ENCODE measurements around the gene SURF6. TPM values are rescaled to one million over a fixed set of nuclear protein-coding genes. Genes with fewer than 3 reads are reported as not detected.

SURF6 gene
- total and polyA plus RNA-seq, 7 donors: 13.9 to 43.1 (median 20.1) TPM

DNA sequence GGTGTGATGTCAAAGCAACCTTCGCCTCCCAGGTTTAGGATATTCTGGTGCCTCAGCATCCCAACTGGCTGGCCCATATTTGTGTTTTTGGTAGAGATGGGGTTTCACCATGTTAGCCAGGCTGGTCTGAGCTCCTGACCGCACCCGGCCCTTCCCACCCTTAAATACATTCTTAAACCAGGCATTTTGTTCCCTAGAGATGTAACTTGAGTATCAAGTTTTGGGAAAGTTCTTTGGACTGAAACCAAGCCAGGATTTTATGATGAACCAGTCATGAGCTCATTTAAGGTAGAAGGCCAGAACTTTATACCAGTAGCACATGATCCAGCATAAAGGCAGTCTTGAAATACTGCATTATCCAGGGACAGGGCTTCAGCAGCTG lies 15.5 kb upstream of the SURF6 start:
- no peaks in the 10 kb centered on the region for H3K27me3 ChIP-seq
- no peak overlapping the region for H3K4me3 ChIP-seq
- TF ChIP-seq, protein P1, sequence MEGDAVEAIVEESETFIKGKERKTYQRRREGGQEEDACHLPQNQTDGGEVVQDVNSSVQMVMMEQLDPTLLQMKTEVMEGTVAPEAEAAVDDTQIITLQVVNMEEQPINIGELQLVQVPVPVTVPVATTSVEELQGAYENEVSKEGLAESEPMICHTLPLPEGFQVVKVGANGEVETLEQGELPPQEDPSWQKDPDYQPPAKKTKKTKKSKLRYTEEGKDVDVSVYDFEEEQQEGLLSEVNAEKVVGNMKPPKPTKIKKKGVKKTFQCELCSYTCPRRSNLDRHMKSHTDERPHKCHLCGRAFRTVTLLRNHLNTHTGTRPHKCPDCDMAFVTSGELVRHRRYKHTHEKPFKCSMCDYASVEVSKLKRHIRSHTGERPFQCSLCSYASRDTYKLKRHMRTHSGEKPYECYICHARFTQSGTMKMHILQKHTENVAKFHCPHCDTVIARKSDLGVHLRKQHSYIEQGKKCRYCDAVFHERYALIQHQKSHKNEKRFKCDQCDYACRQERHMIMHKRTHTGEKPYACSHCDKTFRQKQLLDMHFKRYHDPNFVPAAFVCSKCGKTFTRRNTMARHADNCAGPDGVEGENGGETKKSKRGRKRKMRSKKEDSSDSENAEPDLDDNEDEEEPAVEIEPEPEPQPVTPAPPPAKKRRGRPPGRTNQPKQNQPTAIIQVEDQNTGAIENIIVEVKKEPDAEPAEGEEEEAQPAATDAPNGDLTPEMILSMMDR (IDR thresholded peaks at IDR 0.05): no peak
- TF ChIP-seq EP300 (IDR thresholded peaks at IDR 0.05): no peak
- no peak for TF ChIP-seq POLR2A (IDR thresholded peaks at IDR 0.05)
- no peak for TF ChIP-seq POLR2AphosphoS5 (IDR thresholded peaks at IDR 0.05)
- intact Hi-C loops (cut with DNase I): no loop called here
- H3K36me3 ChIP-seq: peaks cover 20 to 51% (median 36%) of the 10 kb centered on the region in 4 donors
- no peak overlapping the region for H3K27ac ChIP-seq
- no peak for DNase-seq
- 91 to 94% methylated on average over 3 of the region's 3 CpGs for WGBS, 2 donors
- H3K9me3 ChIP-seq: no peaks in the 10 kb centered on the region
- peaks cover 0 to 39% (median 33%) of the 10 kb centered on the region in 4 donors for H3K4me1 ChIP-seq

DNA sequence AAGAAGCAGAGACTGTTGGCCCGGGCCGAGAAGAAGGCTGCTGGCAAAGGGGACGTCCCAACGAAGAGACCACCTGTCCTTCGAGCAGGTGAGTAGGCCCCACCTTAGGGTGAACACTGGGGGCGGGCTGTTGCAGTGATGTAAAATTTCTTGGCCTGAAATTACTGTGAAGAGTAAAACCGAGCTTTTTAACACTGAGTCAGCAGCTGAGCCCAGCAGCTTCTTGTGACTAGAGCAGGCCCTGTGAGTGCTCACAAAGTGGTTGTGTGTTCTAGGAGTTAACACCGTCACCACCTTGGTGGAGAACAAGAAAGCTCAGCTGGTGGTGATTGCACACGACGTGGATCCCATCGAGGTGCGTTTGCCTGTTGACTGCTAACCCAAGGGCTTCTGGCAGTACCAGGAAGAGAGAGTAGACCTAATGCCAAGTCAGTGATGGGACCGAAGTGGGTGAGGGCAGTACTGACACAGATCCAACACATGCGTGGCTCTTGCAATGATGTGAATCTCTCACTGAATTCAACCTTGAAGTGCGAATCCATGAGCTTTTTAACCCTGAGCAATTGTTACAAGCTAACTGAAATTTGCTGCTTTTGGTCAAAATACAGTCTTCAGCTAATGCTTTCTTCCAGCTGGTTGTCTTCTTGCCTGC lies 14.1 kb upstream of the SURF6 start:
- Histone ChIP-seq H3K9me3 (no peaks in the 10 kb centered on the region), H3K36me3 (peaks cover 20 to 59% (median 41%) of the 10 kb centered on the region in 4 donors), H3K4me3 (no peak overlapping the region), H3K27ac (no peak overlapping the region), H3K4me1 (peaks cover 0 to 37% (median 33%) of the 10 kb centered on the region in 4 donors), H3K27me3 (no peaks in the 10 kb centered on the region)
- intact Hi-C loops (cut with DNase I): loop anchor here (5.0 kb wide), 1 partner anchor 112 kb away; no protein-coding TSS in a partner anchor
- TF ChIP-seq POLR2A (IDR thresholded peaks at IDR 0.05) (no peak), EP300 (IDR thresholded peaks at IDR 0.05) (no peak)
- 82 to 87% methylated on average over 15 of the region's 15 CpGs for WGBS, 2 donors
- DNase-seq: no peak

DNA sequence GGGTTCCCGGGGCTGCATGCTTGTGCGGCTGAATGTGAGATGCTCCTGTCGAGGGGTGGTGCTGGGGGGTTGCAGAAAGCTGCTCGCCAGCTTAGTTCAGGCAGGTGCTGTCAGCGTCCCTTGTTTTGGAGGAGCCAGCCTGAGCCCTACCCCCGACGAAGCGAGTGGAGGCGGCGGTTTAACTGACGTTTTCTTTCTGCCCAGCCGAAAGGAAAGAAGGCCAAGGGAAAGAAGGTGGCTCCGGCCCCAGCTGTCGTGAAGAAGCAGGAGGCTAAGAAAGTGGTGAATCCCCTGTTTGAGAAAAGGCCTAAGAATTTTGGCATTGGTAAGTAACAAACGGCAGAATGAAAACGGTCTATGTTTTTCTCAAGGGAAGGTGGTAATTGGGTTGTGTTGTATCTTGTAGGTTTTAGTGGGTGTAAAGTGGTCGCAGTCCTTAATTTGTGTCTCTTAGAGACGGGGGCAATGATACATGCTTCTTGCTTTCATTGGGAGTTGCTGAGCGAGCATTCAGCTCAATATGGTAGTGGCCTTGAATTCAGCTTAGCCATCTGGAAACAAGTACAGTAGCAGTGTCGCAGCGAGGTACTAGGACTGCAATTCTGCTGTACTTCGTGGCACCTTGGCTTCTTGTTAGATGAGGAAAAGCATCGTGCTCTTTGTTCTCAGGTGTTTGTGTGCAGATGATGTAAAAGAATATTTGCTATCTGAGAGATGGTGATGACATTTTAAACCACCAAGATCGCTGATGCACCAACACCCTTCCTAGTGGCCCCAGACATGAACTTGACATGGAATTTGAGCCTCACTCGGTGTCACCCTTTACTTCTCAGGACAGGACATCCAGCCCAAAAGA lies 13.0 kb upstream of the SURF6 start:
- 9 to 19% methylated on average over 25 of the region's 25 CpGs for WGBS, 2 donors
- H3K27me3 ChIP-seq: no peaks in the 10 kb centered on the region
- no peak for DNase-seq
- H3K4me1 ChIP-seq: peaks cover 0 to 31% (median 27%) of the 10 kb centered on the region in 4 donors
- intact Hi-C loops (cut with DNase I): loop anchor here (1.0 to 5.0 kb wide), 2 partner anchors 27 to 113 kb away; partner anchors contain the start of genes STKLD1 and SURF4
- H3K4me3 ChIP-seq: peak overlapping the region; percentile 78 to 96 (median 88)
- H3K27ac ChIP-seq: peak overlapping the region; percentile 90 to 93 (median 92)
- peaks cover 28 to 69% (median 48%) of the 10 kb centered on the region in 4 donors for H3K36me3 ChIP-seq
- H3K9me3 ChIP-seq: no peaks in the 10 kb centered on the region
- TF ChIP-seq, protein P1 (IDR thresholded peaks at IDR 0.05): no peak
- TF ChIP-seq POLR2A (IDR thresholded peaks at IDR 0.05): no peak
- no peak for TF ChIP-seq POLR2AphosphoS5 (IDR thresholded peaks at IDR 0.05)
- no peak for TF ChIP-seq EP300 (IDR thresholded peaks at IDR 0.05)

DNA sequence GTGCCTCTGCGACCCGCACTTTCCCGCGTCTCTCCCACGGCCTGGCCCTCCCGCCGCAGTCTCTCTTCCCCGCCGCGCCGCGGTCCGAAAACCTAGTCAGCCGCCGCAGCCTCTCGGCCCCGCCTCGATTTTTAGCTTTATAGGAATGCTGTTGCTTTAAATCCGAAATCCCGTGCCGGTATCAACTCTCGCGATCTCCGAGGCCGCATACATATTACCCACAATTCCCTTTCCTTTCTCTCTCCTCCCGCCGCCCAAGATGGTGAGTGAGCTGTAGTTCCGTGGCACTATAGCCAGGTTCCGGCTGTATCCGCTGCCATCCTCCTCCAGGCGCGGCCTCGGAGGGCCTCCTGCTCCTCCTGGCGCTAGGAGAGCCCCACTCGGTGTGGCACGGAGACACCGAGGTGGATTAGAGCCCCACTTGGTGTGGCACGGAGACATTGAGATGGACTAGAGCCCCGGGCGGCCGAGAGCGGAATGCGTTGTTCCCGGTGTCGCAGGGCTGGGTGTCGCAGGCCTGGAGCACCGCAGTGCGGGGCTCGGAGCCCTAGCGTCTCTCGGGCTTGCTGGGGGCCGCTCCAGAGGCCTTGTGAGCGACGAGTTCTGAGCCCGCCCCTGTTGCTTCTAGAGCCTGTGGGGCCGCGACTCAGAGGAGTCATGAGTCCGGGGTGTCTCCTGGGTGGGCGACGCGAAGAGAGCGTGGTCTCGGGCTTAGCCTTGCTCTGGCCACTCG lies 12.2 kb upstream of the SURF6 start, which contains the start of the genes MED22 and RPL7A:
MED22 (minus strand) TSS at position 147 of the 733 bp plus-strand sequence. CDS start 1,469 bp downstream, outside the sequence.
RPL7A (plus strand) TSS at position 234 of the 733 bp plus-strand sequence; CDS start at position 260, 26 bp downstream.
- Histone ChIP-seq H3K4me1 (peaks cover 0 to 31% (median 27%) of the 10 kb centered on the region in 4 donors), H3K27ac (peak within 1 kb of the TSS; percentile 90 to 93 (median 92)), H3K36me3 (peaks cover 35 to 69% (median 56%) of the 10 kb centered on the region in 4 donors), H3K27me3 (no peaks in the 10 kb centered on the region), H3K9me3 (no peaks in the 10 kb centered on the region), H3K4me3 (peak within 1 kb of the TSS; percentile 78 to 96 (median 88))
- TF ChIP-seq POLR2A (IDR thresholded peaks at IDR 0.05) (peak; percentile 90 to 92), EP300 (IDR thresholded peaks at IDR 0.05) (no peak), POLR2AphosphoS5 (IDR thresholded peaks at IDR 0.05) (peak; percentile 90 to 98 (median 95))
- TF ChIP-seq, protein P1 (IDR thresholded peaks at IDR 0.05): no peak
- peak; percentile 97 for DNase-seq
- WGBS, 2 donors: 0% methylated on average over 64 of the region's 64 CpGs
- intact Hi-C loops (cut with DNase I): loop anchor here (1.0 to 5.0 kb wide), 2 partner anchors 28 to 114 kb away; partner anchors contain the start of genes STKLD1 and SURF4

Data from sigmoid colon (tissue), 7 donors.